HG03575 (cell line): ENCODE measurements around the gene FCGR2B.
"Not testable (repeated sequence)": the region's sequence is repeated elsewhere in the genome, so short reads cannot be mapped to it uniquely, and the experiment has no call there.

Experiments used
- ATAC-seq: cut with Tn5 transposase; IDR thresholded peaks from one replicate; pipeline ENCODE4 v1.9.1; 2021; ENCODE audit not compliant: unreplicated experiment, insufficient number of reproducible peaks, low FRiP score; ENCODE audit errors: extremely low read depth

Gene FCGR2B

DNA sequence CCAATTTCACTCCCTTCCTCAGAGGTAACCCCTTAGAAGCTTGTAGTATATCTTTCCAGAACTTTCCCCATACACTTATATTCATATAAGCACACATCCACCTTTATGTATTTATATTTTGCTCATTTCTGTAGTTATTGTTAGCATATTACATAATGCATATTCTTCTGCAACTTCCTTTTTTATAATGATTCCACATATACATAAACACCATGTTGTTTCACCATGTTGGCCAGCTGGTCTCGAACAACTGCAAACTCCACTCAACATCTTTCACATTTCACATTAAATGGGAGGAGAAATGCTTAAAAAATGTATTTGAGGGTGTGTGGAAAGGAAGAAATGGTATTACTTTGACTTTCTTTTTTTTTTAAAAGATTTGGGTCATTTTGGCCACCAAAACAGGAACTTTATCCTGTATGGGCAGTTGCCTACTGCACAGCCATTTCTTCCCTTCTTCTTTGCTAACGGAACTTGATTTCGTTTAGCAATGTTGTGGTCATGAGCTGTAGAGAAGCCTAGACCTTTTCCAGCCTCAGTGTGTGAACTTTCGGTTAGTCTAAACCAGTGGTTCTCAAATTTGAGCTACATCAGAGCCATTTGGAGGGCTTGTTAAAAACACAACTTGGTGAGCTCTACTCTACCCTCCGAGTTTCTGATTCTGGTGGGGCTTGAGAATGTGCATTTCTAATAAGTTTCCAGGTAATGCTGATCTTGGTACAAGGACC lies 19.3 kb upstream of the FCGR2B start:
- not testable (repeated sequence) for ATAC-seq

- not testable (repeated sequence) for ATAC-seq
These were observed 18.1 kb upstream of the FCGR2B start for GRCh38 chr1:161644855-161645254.

DNA sequence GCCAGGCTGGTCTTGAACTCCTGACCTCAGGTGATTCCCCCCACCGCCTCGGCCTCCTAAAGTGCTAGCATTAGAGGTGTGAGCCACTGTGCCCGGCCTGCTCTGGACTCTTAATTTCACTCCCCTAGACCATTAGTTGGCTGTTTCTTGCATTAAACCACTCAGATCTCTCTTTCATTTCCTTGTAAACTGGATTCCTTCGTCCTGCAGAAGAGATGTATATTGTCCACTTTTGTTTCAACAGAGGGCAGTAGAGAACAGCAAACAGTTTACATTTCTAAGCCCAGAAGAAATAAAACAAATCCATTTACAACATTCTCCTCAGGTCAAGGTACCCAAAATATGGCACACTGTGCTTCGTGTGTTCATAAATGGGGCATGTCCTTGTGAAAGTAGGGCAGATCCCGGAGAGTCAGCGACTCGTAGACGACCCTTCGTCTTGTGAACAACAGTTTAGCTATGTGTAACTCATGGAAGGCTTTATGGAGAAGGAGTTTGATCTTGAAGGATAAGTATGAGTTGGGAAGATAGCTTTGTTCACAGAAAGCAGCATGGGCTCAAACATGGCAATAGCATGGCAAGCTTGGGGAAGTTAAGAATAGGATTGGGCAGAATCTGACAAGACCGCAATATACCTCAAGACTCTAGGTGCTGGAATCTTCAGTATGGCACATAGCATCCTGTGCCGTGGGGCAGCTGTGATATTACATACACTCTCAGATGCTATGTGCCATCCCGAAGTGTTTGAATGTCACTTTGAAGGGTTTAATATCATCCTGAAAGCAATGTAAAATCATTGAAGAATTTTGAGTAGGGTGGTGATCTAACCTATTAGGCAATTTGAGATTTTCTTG lies 15.2 kb upstream of the FCGR2B start:
- not testable (repeated sequence) for ATAC-seq

DNA sequence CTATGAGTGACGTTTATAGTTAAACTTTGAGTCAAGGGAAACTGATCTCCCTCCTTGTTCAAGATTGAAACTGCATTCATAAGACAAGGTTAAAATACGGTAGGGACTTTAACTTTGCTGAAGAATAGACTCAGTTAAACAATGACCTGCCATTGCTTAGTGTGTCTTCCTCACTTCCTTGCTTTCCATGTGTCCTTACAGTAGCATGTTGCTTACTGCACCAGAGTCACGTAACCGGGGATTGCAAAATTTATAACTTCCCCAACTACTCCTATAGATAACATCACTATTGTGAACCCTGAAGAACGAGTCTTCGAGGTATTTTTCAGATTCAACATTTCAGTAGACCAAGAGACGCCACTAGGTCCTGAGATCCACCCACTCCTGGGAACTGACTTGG lies 9.4 kb upstream of the FCGR2B start:
- not testable (repeated sequence) for ATAC-seq

DNA sequence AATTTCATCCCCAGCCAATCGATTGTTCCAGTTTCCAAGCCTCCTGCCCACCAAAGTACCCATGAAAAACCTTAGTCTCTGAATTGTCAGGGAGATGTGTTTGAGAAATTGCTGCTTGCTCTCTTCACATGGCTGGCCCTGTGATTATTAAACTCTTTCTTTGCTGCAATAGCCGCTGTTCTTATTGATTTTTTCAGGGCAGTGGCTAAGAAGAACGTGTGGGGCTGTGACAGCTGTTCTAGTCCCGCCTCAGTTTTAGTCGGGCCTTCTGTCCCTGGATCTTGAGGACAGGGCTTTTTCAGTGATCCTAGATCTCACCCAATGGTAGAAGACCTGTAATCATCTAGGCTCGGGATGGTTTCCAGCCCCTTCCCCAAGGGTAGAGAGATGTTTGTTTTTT lies 9.0 kb upstream of the FCGR2B start:
- not testable (repeated sequence) for ATAC-seq

GRCh38 chr1:161658524-161658923 lies 4.4 kb upstream of the FCGR2B start:
- ATAC-seq, result not testable (repeated sequence)

GRCh38 chr1:161661660-161662311 lies 1.2 kb upstream of the FCGR2B start:
- not testable (repeated sequence) for ATAC-seq

DNA sequence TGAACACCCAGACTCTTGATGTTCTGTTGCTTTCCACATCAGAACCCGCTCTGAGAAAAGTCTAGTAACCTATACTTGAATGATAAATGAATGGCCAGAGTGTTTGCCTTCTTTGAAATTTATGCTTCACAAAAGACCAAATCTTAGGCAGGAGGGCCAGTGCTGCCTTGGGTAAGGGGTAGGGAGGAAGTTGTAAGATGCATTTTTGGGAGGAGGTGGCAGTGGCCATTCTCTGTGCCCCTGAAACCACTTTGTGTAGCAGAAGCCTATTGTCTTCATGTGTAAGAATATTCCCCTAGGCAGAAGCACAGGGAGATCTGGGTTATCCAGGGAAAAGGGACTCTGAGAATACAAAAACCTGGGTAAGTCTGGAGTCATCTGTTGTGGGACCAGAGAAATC lies 626 bp downstream of the FCGR2B start:
- not testable (repeated sequence) for ATAC-seq

DNA sequence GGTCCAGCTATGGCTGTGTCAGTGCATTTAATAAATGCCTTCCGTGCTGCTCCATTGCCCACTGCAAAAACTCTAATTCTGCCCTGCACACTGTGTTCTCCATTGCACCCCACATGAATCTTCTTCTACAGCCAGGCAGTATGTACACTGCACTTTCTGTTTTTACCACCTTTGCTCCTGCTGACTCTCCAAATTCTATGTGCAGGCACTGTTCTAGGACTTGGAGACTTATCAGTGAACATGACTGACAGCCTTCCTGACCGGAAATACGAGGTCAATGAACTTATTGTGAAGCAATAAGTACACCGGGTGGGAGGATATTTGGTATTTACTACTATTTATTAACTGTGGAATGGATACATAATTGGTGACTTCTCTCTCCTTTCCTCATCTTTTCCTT lies 1.7 kb downstream of the FCGR2B start:
- ATAC-seq, result not testable (repeated sequence)

DNA sequence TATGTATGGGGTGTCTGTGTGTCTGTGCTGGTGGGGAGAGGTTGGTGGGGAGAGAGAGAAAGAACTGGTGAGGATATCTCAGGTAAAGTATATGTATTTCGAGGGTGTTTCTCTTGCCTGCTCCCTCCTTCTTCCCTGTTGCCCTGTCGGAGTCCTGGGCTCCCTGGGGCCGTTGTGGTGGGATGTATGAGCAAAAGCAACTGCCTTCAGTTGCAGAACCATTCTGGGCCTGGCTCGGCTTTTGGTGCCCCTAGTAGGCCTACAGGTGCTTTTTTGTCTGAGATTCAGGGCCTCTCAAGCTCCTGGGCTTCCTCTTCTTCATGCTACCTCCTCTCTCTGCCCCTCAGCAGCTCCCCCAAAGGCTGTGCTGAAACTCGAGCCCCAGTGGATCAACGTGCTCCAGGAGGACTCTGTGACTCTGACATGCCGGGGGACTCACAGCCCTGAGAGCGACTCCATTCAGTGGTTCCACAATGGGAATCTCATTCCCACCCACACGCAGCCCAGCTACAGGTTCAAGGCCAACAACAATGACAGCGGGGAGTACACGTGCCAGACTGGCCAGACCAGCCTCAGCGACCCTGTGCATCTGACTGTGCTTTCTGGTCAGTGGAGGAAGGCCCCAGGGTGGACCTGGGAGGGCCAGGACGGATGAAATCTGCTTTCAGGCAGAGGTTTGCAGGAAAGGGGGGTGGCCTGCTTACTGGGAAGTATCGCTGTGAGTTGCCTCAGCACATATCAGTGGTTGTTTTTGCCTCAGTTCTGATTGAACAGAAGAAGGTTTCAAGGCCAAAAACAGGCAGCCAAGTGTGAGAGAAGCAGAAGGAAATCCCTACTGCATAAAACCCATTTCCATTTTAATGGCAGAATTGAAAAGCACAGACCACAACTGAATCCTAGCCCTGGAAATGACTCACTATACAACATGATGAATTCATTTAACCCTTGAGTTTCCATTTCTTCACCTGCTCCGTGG lies 8.4 kb downstream of the FCGR2B start:
- ATAC-seq, result not testable (repeated sequence)

DNA sequence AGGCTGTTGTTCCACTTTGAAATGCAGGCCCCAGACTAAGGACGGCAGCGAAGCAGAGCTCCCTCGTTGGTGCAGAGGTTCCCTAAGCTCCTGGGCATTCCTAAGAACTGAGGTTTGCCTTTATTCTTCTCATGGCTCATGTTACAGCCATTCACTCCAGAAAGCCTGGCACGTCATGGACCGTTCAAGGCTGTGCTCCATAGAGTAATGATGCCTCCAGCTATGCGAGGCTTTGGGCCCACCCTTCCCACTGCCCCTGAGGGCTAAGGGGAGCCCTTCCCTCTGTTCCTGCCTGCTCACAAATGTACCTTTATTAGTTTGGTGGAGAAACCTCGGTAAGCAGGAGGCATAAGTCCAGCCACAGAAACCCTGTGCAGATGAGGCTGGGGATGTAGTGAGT lies 10.5 kb downstream of the FCGR2B start:
- ATAC-seq, result not testable (repeated sequence)

DNA sequence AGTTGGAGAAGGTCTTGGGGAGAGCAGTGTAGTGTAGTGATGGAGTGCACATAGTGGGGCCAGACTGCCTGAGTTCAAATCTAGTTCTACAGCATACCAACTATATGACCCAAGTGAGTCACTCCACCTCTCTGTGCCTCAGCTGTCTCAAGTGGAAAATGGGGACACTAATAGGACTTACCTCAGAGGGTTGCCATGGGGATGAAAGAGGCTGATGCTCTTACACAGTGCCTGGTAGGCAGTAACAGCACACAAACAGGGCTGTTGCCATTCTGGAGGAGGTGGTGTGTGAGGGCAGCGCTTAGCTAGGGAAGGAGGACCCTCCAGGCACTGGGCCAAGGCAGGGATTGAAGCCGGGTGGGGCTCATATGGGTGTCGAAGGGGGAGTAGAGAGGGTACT lies 11.5 kb downstream of the FCGR2B start:
- ATAC-seq, result not testable (repeated sequence)

DNA sequence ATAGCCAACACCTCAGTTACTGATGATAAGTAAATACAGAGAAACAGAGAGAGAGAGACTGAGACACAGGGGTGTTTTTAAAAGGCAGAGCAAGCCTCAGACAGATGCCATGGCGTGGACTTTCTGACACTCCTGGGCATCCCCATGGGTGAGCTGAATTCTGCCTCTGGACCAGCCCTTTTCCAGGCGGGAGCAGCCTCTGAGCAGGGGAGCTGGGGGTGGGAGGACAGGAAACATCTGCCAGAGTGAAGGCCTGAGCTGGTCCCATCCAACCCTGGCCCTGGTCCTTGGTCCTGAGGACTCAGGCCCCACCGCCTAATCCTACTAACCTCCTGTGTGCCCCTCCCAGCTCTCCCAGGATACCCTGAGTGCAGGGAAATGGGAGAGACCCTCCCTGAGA lies 12.0 kb downstream of the FCGR2B start:
- ATAC-seq, result not testable (repeated sequence)

DNA sequence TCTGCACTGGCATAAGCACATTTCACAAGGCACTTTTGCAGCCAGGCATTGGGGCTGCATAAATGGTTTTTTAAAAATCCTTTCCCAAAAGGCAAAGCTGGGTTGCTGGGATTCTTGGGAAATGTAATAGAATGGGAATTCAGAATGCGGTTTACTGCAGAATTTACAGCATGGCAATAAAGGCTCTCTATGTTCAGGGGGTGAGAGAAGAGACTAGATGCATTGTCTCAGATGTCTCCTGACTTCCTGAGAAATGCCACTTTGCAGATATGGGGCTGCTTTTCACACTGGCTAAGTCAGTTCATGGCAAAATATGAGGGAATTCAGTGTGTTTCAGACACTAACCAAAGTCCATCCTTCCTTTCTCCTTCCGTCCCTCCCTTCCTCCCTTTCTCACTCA lies 13.5 kb downstream of the FCGR2B start:
- ATAC-seq, result no peak

DNA sequence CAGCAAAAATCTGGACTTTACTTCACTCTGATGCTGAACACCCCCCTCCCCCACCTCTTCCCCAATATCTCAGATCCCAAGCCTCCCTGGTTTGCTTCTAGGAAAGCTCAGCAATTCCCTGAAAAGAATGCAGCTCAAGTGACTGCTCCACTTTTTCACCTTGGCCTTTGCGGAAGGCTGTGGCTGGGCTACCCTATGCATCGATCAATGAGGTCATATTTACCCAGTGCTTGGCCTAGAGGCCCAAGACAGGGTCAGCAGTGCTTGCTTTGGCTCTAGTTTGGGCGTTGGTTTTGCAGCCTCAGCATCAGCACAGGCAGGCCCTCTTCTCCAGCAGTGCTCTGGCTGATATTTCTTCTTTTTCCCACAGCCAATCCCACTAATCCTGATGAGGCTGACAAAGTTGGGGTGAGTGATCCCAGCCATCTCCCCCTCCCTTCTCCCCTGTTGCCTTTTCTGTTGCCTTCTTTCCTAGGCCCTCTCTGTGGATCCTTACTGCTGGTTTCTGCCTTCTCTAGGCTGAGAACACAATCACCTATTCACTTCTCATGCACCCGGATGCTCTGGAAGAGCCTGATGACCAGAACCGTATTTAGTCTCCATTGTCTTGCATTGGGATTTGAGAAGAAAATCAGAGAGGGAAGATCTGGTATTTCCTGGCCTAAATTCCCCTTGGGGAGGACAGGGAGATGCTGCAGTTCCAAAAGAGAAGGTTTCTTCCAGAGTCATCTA lies 14.2 kb downstream of the FCGR2B start:
- no peak for ATAC-seq

GRCh38 chr1:161678500-161678899 lies 15.6 kb downstream of the FCGR2B start:
- ATAC-seq, result no peak

DNA sequence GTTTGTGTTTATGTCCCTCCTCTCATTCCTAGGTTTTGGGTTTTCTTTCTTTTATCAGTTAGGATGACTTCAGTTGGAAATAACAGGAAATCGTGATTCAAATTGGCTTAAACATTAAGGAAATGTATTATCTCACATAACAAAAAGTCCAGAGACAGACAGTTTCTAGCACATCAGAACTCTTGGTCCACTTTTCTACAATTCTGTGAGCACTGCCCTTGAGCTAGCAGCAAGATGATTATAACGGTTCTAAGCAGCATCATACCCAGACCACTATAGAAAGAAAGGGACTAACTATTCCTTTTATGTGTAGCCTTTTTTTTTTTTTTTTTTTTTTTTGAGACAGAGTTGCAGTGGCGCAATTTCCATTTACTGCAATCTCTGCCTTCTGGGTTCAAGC lies 18.9 kb downstream of the FCGR2B start:
- ATAC-seq, result no peak

DNA sequence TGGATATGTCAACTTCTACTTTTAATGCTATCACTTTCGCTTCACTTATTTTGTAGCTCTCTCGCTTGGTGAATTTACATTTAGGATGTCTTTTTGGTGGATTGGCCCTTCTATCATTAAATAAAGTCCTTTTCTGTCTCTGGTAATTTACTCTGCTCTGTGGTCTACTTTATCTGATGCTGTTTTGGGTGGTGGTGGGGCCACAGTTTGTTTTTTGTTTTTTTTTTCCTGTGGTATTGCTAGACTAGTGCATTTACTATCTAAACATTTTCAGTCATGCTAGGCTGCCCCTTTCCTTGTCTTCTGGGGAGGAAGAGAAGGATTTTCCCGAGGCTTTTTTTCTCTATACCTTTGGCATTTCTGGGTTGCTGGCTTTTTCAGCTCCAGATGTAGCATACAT lies 26.0 kb downstream of the FCGR2B start:
- no peak for ATAC-seq
